OCI-LY3 (cell line): ENCODE data around the gene GRIP2.

Experiments
- EZH2phosphoT487 ChIP-seq: fragments of 200-600 bp; shearing (Covaris generic); IDR thresholded peaks from 2 replicates; pipeline ENCODE4 v1.6.1; 2018; ENCODE audit warnings: antibody characterized with exemption, mixed run types, low read depth
- TF ChIP-seq, protein P1 (sequence below): fragments of 200-600, 300-600 bp; sonication (generic); IDR thresholded peaks from 2 replicates; pipeline ENCODE4 v1.5.1; 2014; ENCODE audit warnings: antibody characterized with exemption, low read length, low read depth

DNA sequence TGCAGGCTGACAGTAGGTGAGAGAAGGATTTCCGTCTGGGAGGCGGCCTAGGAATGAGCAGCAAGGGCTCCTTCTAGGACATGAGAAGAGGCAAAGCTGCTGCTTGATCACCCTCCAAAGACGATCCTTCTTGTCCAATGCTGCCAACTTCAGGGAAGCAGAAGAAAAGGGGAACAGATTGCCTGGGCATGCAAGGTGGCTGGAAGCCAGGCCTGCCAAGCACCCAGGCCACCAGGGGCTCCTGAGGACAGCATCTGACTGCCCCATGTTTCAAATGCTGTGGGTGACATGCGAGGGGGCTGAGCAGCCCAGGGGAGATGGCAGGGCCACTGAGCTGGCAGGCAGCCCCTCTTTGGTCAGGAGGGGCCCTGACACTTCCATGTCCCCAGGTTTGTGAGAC is 3.3 kb upstream of the GRIP2 start:
- TF ChIP-seq, protein P1, sequence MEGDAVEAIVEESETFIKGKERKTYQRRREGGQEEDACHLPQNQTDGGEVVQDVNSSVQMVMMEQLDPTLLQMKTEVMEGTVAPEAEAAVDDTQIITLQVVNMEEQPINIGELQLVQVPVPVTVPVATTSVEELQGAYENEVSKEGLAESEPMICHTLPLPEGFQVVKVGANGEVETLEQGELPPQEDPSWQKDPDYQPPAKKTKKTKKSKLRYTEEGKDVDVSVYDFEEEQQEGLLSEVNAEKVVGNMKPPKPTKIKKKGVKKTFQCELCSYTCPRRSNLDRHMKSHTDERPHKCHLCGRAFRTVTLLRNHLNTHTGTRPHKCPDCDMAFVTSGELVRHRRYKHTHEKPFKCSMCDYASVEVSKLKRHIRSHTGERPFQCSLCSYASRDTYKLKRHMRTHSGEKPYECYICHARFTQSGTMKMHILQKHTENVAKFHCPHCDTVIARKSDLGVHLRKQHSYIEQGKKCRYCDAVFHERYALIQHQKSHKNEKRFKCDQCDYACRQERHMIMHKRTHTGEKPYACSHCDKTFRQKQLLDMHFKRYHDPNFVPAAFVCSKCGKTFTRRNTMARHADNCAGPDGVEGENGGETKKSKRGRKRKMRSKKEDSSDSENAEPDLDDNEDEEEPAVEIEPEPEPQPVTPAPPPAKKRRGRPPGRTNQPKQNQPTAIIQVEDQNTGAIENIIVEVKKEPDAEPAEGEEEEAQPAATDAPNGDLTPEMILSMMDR: no peak
- TF ChIP-seq EZH2phosphoT487: no peak
